ENCODE results near the gene CTDSP2.

- no peak for TF ChIP-seq POLR2AphosphoS5 (IDR thresholded peaks at IDR 0.05; ENCODE audit: insufficient read depth, low read depth, low read length)
- TF ChIP-seq CTCF (IDR thresholded peaks at IDR 0.05; ENCODE audit: extremely low read depth in 1 of 2, insufficient read depth in 1 of 2, low read depth in 1 of 2, low read length in 2 of 2): no peak
- TF ChIP-seq MYC (IDR thresholded peaks at IDR 0.05; ENCODE audit: low read depth, low read length): no peak
- no peak for TF ChIP-seq POLR2A (IDR thresholded peaks at IDR 0.05; ENCODE audit: low read depth, low read length)
- no peak for TF ChIP-seq EZH2 (IDR thresholded peaks at IDR 0.05; ENCODE audit: borderline replicate concordance, low read depth, low read length, severe bottlenecking)
- TF ChIP-seq MAX (IDR thresholded peaks at IDR 0.05; ENCODE audit: insufficient read depth, insufficient read length): no peak
- TF ChIP-seq JUN (IDR thresholded peaks at IDR 0.05; ENCODE audit: borderline replicate concordance, insufficient read depth, insufficient read length, low read depth): no peak
- TF ChIP-seq FOS (IDR thresholded peaks at IDR 0.05; ENCODE audit: borderline replicate concordance, insufficient read depth, low read length): no peak
- TF ChIP-seq GATA2 (IDR thresholded peaks at IDR 0.05; ENCODE audit: insufficient read depth, insufficient read length, low read depth, low read length): no peak
These were observed 27.9 kb upstream of the CTDSP2 start for GRCh38 chr12:57874166-57875108.
